22Rv1 (cell line): ENCODE results near the gene MARCHF4.

Experiments
- ZFX ChIP-seq: fragments of 450-650 bp; IDR thresholded peaks from 2 replicates; pipeline ENCODE4 v1.6.1; 2017; ENCODE audit warnings: antibody characterized with exemption, borderline replicate concordance
- TF ChIP-seq, protein P1 (sequence below): fragments of 450-650 bp; IDR thresholded peaks from 2 replicates; pipeline ENCODE4 v1.5.1; 2017; ENCODE audit warnings: mild to moderate bottlenecking

GRCh38 chr2:216375286-216375685 lies 3.0 kb upstream of the MARCHF4 start:
- TF ChIP-seq, protein P1, sequence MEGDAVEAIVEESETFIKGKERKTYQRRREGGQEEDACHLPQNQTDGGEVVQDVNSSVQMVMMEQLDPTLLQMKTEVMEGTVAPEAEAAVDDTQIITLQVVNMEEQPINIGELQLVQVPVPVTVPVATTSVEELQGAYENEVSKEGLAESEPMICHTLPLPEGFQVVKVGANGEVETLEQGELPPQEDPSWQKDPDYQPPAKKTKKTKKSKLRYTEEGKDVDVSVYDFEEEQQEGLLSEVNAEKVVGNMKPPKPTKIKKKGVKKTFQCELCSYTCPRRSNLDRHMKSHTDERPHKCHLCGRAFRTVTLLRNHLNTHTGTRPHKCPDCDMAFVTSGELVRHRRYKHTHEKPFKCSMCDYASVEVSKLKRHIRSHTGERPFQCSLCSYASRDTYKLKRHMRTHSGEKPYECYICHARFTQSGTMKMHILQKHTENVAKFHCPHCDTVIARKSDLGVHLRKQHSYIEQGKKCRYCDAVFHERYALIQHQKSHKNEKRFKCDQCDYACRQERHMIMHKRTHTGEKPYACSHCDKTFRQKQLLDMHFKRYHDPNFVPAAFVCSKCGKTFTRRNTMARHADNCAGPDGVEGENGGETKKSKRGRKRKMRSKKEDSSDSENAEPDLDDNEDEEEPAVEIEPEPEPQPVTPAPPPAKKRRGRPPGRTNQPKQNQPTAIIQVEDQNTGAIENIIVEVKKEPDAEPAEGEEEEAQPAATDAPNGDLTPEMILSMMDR, result no peak
- TF ChIP-seq ZFX, result no peak
